HG03571 (cell line): ENCODE results near the gene BRAP.
A peak's percentile ranks its signal among the peaks of the same experiment; 100 is the strongest.
"Not testable (repeated sequence)": the region's sequence is repeated elsewhere in the genome, so short reads cannot be mapped to it uniquely, and the experiment has no call there.

Experiments used
- ATAC-seq: cut with Tn5 transposase; IDR thresholded peaks from one replicate; pipeline ENCODE4 v1.9.1; 2021; ENCODE audit not compliant: unreplicated experiment

The BRAP gene

GRCh38 chr12:111685811-111686573 is at the start of gene BRAP, which contains the start of gene ACAD10:
BRAP (minus strand) TSS chr12:111685956; CDS start chr12:111685792, 164 bp downstream.
ACAD10 (plus strand) TSS chr12:111686053; CDS start chr12:111692710, 6,657 bp downstream.
- peak; percentile 82 for ATAC-seq

- ATAC-seq = no peak
Measured at GRCh38 chr12:111733340-111733915, 47.7 kb upstream of the BRAP start.

- no peak for ATAC-seq
Measured at GRCh38 chr12:111732786-111733185, 47.0 kb upstream of the BRAP start.

- no peak for ATAC-seq
Measured at GRCh38 chr12:111730420-111730819, 44.7 kb upstream of the BRAP start.

- no peak for ATAC-seq
Measured at GRCh38 chr12:111728795-111729194, 43.0 kb upstream of the BRAP start.

GRCh38 chr12:111723646-111724360 is 38.0 kb upstream of the BRAP start:
- not testable (repeated sequence) for ATAC-seq

GRCh38 chr12:111720457-111720856 is 34.7 kb upstream of the BRAP start:
- no peak for ATAC-seq

- not testable (repeated sequence) for ATAC-seq
Measured at GRCh38 chr12:111719316-111719715, 33.6 kb upstream of the BRAP start.

GRCh38 chr12:111715279-111715678 is 29.5 kb upstream of the BRAP start:
- ATAC-seq = no peak

- ATAC-seq = no peak
Measured at GRCh38 chr12:111706145-111706544, 20.4 kb upstream of the BRAP start.

GRCh38 chr12:111705672-111706071 is 19.9 kb upstream of the BRAP start:
- no peak for ATAC-seq

GRCh38 chr12:111699962-111700361 is 14.2 kb upstream of the BRAP start:
- ATAC-seq = no peak

- no peak for ATAC-seq
Measured at GRCh38 chr12:111693818-111694217, 8.1 kb upstream of the BRAP start.

GRCh38 chr12:111692575-111693210 is 6.9 kb upstream of the BRAP start:
- ATAC-seq = no peak

GRCh38 chr12:111691262-111691661 is 5.5 kb upstream of the BRAP start:
- no peak for ATAC-seq

- no peak for ATAC-seq
Measured at GRCh38 chr12:111687952-111688351, 2.2 kb upstream of the BRAP start.

- ATAC-seq = no peak
Measured at GRCh38 chr12:111687255-111687654, 1.5 kb upstream of the BRAP start.

GRCh38 chr12:111686574-111687105 is 884 bp upstream of the BRAP start:
- no peak for ATAC-seq

- peak; percentile 8 for ATAC-seq
Measured at GRCh38 chr12:111685322-111685810, 390 bp downstream of the BRAP start.

- not testable (repeated sequence) for ATAC-seq
Measured at GRCh38 chr12:111684485-111685198, 1.1 kb downstream of the BRAP start.
